IPS-15b (cell line): ENCODE measurements around the gene ZFC3H1.
"Not testable (repeated sequence)": the region's sequence is repeated elsewhere in the genome, so short reads cannot be mapped to it uniquely, and the experiment has no call there.

Experiments
- H3K27me3 ChIP-seq: one replicate; pipeline ENCODE4 v1.6.1; 2013; ENCODE audit warnings: low read length; ENCODE audit not compliant: control insufficient read depth, insufficient read depth
- H3K36me3 ChIP-seq: one replicate; pipeline ENCODE4 v1.6.1; 2013; ENCODE audit warnings: low read length; ENCODE audit not compliant: control insufficient read depth, insufficient read depth
- H3K4me1 ChIP-seq: one replicate; pipeline ENCODE4 v1.6.1; 2013; ENCODE audit warnings: mild to moderate bottlenecking, low read length; ENCODE audit not compliant: control insufficient read depth, insufficient read depth
- H3K4me3 ChIP-seq: one replicate; pipeline ENCODE4 v1.5.1; 2013; ENCODE audit warnings: low read depth, low read length
- H3K9ac ChIP-seq: one replicate; pipeline ENCODE4 v1.6.1; 2013; ENCODE audit warnings: low read depth, mild to moderate bottlenecking, low read length
- H3K9me3 ChIP-seq: one replicate; pipeline ENCODE4 v1.6.1; 2013; ENCODE audit warnings: mild to moderate bottlenecking, low read length; ENCODE audit not compliant: control insufficient read depth, insufficient read depth

The ZFC3H1 gene

DNA sequence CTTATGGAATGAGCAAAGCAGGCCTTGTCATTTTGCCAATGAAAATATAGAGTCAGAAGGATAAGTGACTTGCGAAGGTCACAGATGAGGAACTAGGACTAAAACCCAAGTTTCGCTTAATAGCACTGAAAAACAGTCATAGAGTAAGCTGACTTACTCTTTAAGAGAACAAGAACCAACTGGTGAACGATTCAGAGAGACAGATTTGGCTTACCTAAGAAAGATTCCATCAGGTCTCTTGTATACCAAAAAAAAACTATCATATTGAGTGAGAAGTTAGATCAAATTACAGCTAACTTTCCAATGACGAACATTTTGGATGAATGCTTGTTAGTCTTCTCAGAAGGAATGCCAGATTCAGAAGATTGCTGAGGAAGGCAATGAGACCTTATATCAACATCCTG lies 74.2 kb downstream of the ZFC3H1 start:
- H3K27me3 ChIP-seq = no peaks in the 10 kb centered on the region
- H3K36me3 ChIP-seq = no peaks in the 10 kb centered on the region
- no peak overlapping the region for H3K4me3 ChIP-seq
- no peaks in the 10 kb centered on the region for H3K4me1 ChIP-seq
- no peaks in the 10 kb centered on the region for H3K9me3 ChIP-seq
- H3K9ac ChIP-seq = no peak overlapping the region

GRCh38 chr12:71587012-71587411 lies 76.6 kb downstream of the ZFC3H1 start:
- Histone ChIP-seq H3K36me3 (no peaks in the 10 kb centered on the region), H3K27me3 (no peaks in the 10 kb centered on the region), H3K9me3 (no peaks in the 10 kb centered on the region), H3K9ac (no peak overlapping the region), H3K4me3 (no peak overlapping the region), H3K4me1 (no peaks in the 10 kb centered on the region)

DNA sequence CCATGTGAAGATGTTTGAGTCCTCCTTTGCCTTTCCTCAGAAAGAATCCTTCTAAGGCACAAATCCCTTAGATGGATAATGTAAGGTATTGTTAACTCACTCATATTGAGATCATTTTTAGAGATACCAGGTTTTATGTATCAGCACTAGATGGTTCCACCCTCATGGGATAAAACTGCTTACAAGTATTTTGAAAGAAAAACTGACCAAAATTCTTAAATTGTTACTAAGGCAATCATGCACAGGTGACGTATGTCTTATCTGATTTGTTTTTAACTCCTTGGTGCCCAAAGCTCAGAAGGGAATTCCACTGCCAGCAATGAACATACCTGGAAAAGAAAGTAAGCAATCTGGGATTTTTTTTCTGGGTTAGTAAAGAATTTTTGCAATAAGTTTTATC lies 78.4 kb downstream of the ZFC3H1 start:
- H3K4me3 ChIP-seq = no peak overlapping the region
- H3K9me3 ChIP-seq = no peaks in the 10 kb centered on the region
- no peaks in the 10 kb centered on the region for H3K36me3 ChIP-seq
- H3K9ac ChIP-seq = no peak overlapping the region
- H3K27me3 ChIP-seq = no peaks in the 10 kb centered on the region
- H3K4me1 ChIP-seq = no peaks in the 10 kb centered on the region

GRCh38 chr12:71584356-71584755 lies 79.3 kb downstream of the ZFC3H1 start:
- H3K4me3 ChIP-seq = no peak overlapping the region
- no peaks in the 10 kb centered on the region for H3K36me3 ChIP-seq
- H3K4me1 ChIP-seq = no peaks in the 10 kb centered on the region
- H3K27me3 ChIP-seq = no peaks in the 10 kb centered on the region
- H3K9me3 ChIP-seq = no peaks in the 10 kb centered on the region
- H3K9ac ChIP-seq = no peak overlapping the region

DNA sequence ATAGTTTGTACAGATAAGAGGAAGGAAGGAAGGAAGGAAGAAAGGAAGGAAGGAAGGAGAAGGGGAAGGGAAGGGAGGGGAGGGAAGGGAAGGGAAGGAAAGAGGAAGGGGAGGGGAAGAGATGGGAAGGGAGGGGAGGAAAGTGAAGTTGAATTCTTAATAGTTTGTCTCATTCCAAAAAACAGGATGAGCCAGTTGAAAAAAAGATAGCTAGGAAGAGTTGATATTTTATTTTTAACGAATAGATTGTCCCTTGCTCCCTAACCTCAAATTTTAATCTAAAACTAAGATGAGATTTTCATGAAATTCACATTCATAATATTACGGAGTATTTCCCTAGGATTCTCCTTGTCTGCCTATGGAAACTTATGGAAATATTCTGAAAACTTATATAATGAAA lies 80.7 kb downstream of the ZFC3H1 start:
- no peaks in the 10 kb centered on the region for H3K4me1 ChIP-seq
- H3K27me3 ChIP-seq = no peaks in the 10 kb centered on the region
- H3K9ac ChIP-seq = no peak overlapping the region
- no peaks in the 10 kb centered on the region for H3K9me3 ChIP-seq
- H3K36me3 ChIP-seq = no peaks in the 10 kb centered on the region
- H3K4me3 ChIP-seq = no peak overlapping the region

DNA sequence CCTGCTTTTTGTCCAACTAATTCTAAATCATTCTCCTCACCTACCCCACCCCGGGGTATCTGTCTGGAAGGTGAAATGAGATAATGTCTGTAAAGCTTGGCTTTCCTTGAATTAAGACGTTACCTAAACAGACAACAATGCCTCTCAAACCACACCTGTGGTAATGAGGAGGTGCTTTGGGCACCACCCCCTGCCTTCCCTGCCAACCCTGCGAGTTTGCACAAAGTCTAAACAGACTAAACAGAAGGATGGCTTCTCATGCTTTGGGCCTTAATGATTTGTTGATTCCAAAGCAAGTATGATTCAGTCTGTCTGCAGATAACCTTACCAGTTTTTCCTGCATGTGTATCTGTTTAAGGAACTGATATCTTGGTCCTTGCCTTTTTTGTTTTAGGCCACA lies 82.4 kb downstream of the ZFC3H1 start:
- H3K9ac ChIP-seq = no peak overlapping the region
- no peaks in the 10 kb centered on the region for H3K9me3 ChIP-seq
- H3K27me3 ChIP-seq = no peaks in the 10 kb centered on the region
- H3K4me1 ChIP-seq = no peaks in the 10 kb centered on the region
- H3K36me3 ChIP-seq = no peaks in the 10 kb centered on the region
- H3K4me3 ChIP-seq = no peak overlapping the region

DNA sequence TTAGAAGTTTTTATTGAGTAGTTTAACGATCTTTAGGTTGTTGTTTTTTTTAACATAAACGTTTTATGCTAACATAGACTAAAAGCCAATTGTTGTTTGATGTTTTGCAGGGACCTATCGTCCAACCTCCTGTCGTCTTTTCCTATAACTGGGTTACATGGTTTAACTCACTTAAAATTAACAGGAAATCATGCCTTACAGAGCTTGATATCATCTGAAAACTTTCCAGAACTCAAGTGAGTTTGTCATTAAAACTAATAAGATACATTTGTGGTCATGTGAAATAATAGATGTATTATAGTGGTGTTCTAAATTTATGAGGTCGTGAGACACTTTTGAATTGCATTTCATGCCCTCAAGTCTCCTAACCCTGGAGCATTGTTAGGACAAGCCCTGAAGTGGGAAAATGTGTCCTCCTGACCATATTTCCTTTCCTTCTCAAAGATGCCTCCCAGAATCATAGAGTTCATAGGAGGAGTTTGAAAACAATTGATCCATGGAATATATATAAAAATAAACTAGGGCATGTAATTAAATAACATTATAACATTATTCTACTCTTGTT lies 84.9 kb downstream of the ZFC3H1 start:
- H3K9ac ChIP-seq = no peak overlapping the region
- no peaks in the 10 kb centered on the region for H3K4me1 ChIP-seq
- no peaks in the 10 kb centered on the region for H3K27me3 ChIP-seq
- H3K4me3 ChIP-seq = no peak overlapping the region
- H3K36me3 ChIP-seq = no peaks in the 10 kb centered on the region
- H3K9me3 ChIP-seq = no peaks in the 10 kb centered on the region

GRCh38 chr12:71576496-71576895 lies 87.2 kb downstream of the ZFC3H1 start:
- Histone ChIP-seq H3K27me3 (no peaks in the 10 kb centered on the region), H3K4me1 (no peaks in the 10 kb centered on the region), H3K9ac (no peak overlapping the region), H3K36me3 (no peaks in the 10 kb centered on the region), H3K9me3 (no peaks in the 10 kb centered on the region), H3K4me3 (no peak overlapping the region)

- not testable (repeated sequence) for H3K4me1 ChIP-seq, H3K9me3 ChIP-seq, H3K27me3 ChIP-seq, H3K9ac ChIP-seq, H3K4me3 ChIP-seq, H3K36me3 ChIP-seq
These were observed 93.8 kb downstream of the ZFC3H1 start for GRCh38 chr12:71569885-71570284.

- Histone ChIP-seq H3K4me1 (peaks cover 5% of the 10 kb centered on the region), H3K4me3 (no peak overlapping the region), H3K9me3 (no peaks in the 10 kb centered on the region), H3K9ac (no peak overlapping the region), H3K27me3 (no peaks in the 10 kb centered on the region), H3K36me3 (no peaks in the 10 kb centered on the region)
These were observed 96.1 kb downstream of the ZFC3H1 start for GRCh38 chr12:71567537-71567936.

- Histone ChIP-seq H3K4me1 (peaks cover 5% of the 10 kb centered on the region), H3K4me3 (no peak overlapping the region), H3K36me3 (no peaks in the 10 kb centered on the region), H3K9ac (no peak overlapping the region), H3K9me3 (no peaks in the 10 kb centered on the region), H3K27me3 (no peaks in the 10 kb centered on the region)
These were observed 97.0 kb downstream of the ZFC3H1 start for GRCh38 chr12:71566655-71567054.

- Histone ChIP-seq H3K36me3 (no peaks in the 10 kb centered on the region), H3K4me3 (no peak overlapping the region), H3K27me3 (no peaks in the 10 kb centered on the region)
These were observed 98.1 kb downstream of the ZFC3H1 start for GRCh38 chr12:71565535-71565934.

More at GRCh38 chr12:71565535-71565934, 98.1 kb downstream of the ZFC3H1 start:
- no peak overlapping the region for H3K9ac ChIP-seq
- H3K4me1 ChIP-seq = peaks cover 5% of the 10 kb centered on the region
- H3K9me3 ChIP-seq = no peaks in the 10 kb centered on the region
